HepG2 (cell line): ENCODE results near the gene NHLRC3. TPM values are rescaled to one million over a fixed set of nuclear protein-coding genes. Genes with fewer than 3 reads are reported as not detected.
A peak's percentile ranks its signal among the peaks of the same experiment; 100 is the strongest.

Source experiments
- ATM ChIP-seq: fragments of 450-650 bp; IDR thresholded peaks from 2 replicates; pipeline ENCODE4 v1.7.1; 2017; ENCODE audit warnings: mild to moderate bottlenecking, borderline replicate concordance
- GFI1 ChIP-seq: sonication (generic); formaldehyde crosslinking; IDR thresholded peaks from 2 replicates; pipeline ENCODE4 v1.5.0; 2020; ENCODE audit warnings: missing genetic modification reagents, mild to moderate bottlenecking, borderline replicate concordance
- HNRNPUL1 ChIP-seq: fragments of 200-400 bp; formaldehyde crosslinking; IDR thresholded peaks from 2 replicates; pipeline ENCODE4 v1.6.1; 2017; ENCODE audit warnings: low read depth, mild to moderate bottlenecking, low read length, moderate library complexity
- MAF1 ChIP-seq: sonication (generic); formaldehyde crosslinking; IDR thresholded peaks from 2 replicates; pipeline ENCODE4 v1.5.0; 2020; ENCODE audit warnings: missing genetic modification reagents, borderline replicate concordance
- SAP130 ChIP-seq: IDR thresholded peaks from 2 replicates; pipeline ENCODE4 v1.6.1; 2016; ENCODE audit warnings: low read depth
- ZFP1 ChIP-seq: IDR thresholded peaks from 2 replicates; pipeline ENCODE4 v1.6.1; 2016
- ZNF878 ChIP-seq: sonication (generic); formaldehyde crosslinking; IDR thresholded peaks from 2 replicates; pipeline ENCODE4 v1.8.1; 2023; ENCODE audit warnings: mild to moderate bottlenecking, missing genetic modification reagents, moderate library complexity
- polyA plus RNA-seq, 8 experiments: library from polyadenylated mRNA; depleted of rRNA in 3 of 8; stranded (reverse) in 7 of 8; unstranded in 1 of 8; fragments of >200 nt; fragmentation: Illumina TruSeq in 4 of 8; extraction: Trizol in 4 of 8; gene quantifications; 2 replicates each; pipeline versions ENCODE4 v1.2.1 to v1.2.3, GENCODE V29; 2011 to 2016; ENCODE audit warnings: low read depth in 4 of 8, missing spikeins in 1 of 8, mixed read lengths in 1 of 8; ENCODE audit not compliant: insufficient read depth in 1 of 8
- total RNA-seq, 5 experiments: library from RNA; depleted of rRNA; stranded (reverse); fragments of >200 nt; fragmentation: Illumina TruSeq; extraction: Trizol; gene quantifications; 2 replicates each; pipeline ENCODE4 v1.2.3, GENCODE V29; 2016; ENCODE audit warnings: low read depth in 1 of 5
- TF ChIP-seq, protein P1 (sequence below): sonication (generic); formaldehyde crosslinking; IDR thresholded peaks from 2 replicates; pipeline ENCODE4 v1.5.0; 2020; ENCODE audit warnings: mild to moderate bottlenecking, missing genetic modification reagents
- TF ChIP-seq, protein P2 (sequence below): IDR thresholded peaks from 2 replicates; pipeline ENCODE4 v1.6.1; 2016; ENCODE audit warnings: mild to moderate bottlenecking
- TF ChIP-seq, protein P3 (sequence below), 2 experiments: sonication (generic) in 1 of 2; formaldehyde crosslinking in 1 of 2; IDR thresholded peaks; 2 replicates each; pipeline versions ENCODE4 v1.5.1 to v1.6.1; 2011 to 2020; ENCODE audit warnings: borderline replicate concordance in 1 of 2, low read depth in 1 of 2, low read length in 1 of 2, mild to moderate bottlenecking in 1 of 2, missing genetic modification reagents in 1 of 2, moderate library complexity in 1 of 2
- TF ChIP-seq, protein P4 (sequence below): sonication (generic); formaldehyde crosslinking; IDR thresholded peaks from 2 replicates; pipeline ENCODE4 v1.5.1; 2020; ENCODE audit warnings: missing genetic modification reagents, mild to moderate bottlenecking, borderline replicate concordance
- TF ChIP-seq, protein P5 (sequence below): sonication (generic); formaldehyde crosslinking; IDR thresholded peaks from 2 replicates; pipeline ENCODE4 v1.4.0; 2020; ENCODE audit warnings: mild to moderate bottlenecking, missing genetic modification reagents
- TF ChIP-seq, protein P6 (sequence below): IDR thresholded peaks from 2 replicates; pipeline ENCODE4 v1.6.1; 2018; ENCODE audit warnings: missing genetic modification reagents, mild to moderate bottlenecking, missing compliant biosample characterization

NHLRC3 gene
- total and polyA plus RNA-seq, 2 of the 13 experiments (the other 11 are each of a cell fraction or from before 2014, with no cell fraction given), result 19.9 to 29.8 TPM

DNA sequence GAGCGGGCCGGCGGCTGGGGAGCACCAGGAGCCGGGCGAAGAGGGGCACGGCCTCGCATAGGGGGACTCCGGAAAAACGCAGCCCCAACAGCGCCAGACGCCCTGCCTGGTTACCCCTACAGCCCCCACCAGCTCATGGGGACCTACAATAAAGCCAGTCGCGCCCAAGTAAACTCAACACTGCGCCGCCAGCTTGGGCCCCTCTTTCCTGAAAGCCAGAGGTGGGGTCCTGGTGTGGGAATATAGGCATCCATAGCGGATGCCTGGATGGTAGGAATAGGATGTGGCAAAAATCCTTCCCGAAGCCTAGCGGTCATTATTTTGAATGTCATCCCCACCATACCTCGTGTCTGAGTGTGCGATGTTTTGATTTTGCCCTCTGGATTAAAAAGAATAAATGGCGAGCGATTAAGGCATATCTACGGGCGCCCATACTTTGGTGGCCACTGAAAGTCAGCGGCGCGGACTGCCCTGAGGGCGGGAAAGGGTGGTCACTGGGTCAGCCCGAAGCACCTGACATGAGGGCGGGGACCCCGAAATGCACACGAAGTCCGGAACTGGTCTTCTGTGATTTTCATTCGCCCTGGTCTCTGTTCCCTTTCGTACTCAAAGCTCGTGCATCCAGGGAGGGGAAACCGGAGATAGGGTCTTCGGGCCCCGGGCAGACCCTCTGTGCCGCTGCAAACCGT, at the start of gene NHLRC3, which contains the start of gene PROSER1 (continued):
- TF ChIP-seq, protein P1, sequence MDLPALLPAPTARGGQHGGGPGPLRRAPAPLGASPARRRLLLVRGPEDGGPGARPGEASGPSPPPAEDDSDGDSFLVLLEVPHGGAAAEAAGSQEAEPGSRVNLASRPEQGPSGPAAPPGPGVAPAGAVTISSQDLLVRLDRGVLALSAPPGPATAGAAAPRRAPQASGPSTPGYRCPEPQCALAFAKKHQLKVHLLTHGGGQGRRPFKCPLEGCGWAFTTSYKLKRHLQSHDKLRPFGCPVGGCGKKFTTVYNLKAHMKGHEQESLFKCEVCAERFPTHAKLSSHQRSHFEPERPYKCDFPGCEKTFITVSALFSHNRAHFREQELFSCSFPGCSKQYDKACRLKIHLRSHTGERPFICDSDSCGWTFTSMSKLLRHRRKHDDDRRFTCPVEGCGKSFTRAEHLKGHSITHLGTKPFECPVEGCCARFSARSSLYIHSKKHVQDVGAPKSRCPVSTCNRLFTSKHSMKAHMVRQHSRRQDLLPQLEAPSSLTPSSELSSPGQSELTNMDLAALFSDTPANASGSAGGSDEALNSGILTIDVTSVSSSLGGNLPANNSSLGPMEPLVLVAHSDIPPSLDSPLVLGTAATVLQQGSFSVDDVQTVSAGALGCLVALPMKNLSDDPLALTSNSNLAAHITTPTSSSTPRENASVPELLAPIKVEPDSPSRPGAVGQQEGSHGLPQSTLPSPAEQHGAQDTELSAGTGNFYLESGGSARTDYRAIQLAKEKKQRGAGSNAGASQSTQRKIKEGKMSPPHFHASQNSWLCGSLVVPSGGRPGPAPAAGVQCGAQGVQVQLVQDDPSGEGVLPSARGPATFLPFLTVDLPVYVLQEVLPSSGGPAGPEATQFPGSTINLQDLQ (CRISPR knock-in tag), result 0 out of 2 replicates have a peak, but pooled peaks have one; percentile 16
- TF ChIP-seq ZFP1 (CRISPR knock-in tag) (no peak), GFI1 (CRISPR knock-in tag) (no peak; the same call in 1 of the 2 replicates), MAF1 (peak; percentile 34; the same call in 1 of the 2 replicates), HNRNPUL1 (no peak), ATM (no peak), ZNF878 (CRISPR knock-in tag) (no peak), SAP130 (peak; percentile 77)
- TF ChIP-seq, protein P2, sequence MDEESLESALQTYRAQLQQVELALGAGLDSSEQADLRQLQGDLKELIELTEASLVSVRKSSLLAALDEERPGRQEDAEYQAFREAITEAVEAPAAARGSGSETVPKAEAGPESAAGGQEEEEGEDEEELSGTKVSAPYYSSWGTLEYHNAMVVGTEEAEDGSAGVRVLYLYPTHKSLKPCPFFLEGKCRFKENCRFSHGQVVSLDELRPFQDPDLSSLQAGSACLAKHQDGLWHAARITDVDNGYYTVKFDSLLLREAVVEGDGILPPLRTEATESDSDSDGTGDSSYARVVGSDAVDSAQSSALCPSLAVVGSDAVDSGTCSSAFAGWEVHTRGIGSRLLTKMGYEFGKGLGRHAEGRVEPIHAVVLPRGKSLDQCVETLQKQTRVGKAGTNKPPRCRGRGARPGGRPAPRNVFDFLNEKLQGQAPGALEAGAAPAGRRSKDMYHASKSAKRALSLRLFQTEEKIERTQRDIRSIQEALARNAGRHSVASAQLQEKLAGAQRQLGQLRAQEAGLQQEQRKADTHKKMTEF (CRISPR knock-in tag), result peak; percentile 45; the same call in 1 of the 2 replicates
- TF ChIP-seq, protein P3, sequence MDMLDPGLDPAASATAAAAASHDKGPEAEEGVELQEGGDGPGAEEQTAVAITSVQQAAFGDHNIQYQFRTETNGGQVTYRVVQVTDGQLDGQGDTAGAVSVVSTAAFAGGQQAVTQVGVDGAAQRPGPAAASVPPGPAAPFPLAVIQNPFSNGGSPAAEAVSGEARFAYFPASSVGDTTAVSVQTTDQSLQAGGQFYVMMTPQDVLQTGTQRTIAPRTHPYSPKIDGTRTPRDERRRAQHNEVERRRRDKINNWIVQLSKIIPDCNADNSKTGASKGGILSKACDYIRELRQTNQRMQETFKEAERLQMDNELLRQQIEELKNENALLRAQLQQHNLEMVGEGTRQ (IDR thresholded peaks at IDR 0.05; ENCODE audit: low read depth, low read length), result no peak
- TF ChIP-seq, protein P3 (CRISPR knock-in tag; IDR thresholded peaks at IDR 0.05; ENCODE audit: borderline replicate concordance), result peak; percentile 58; the same call in 1 of the 2 replicates
- TF ChIP-seq, protein P4, sequence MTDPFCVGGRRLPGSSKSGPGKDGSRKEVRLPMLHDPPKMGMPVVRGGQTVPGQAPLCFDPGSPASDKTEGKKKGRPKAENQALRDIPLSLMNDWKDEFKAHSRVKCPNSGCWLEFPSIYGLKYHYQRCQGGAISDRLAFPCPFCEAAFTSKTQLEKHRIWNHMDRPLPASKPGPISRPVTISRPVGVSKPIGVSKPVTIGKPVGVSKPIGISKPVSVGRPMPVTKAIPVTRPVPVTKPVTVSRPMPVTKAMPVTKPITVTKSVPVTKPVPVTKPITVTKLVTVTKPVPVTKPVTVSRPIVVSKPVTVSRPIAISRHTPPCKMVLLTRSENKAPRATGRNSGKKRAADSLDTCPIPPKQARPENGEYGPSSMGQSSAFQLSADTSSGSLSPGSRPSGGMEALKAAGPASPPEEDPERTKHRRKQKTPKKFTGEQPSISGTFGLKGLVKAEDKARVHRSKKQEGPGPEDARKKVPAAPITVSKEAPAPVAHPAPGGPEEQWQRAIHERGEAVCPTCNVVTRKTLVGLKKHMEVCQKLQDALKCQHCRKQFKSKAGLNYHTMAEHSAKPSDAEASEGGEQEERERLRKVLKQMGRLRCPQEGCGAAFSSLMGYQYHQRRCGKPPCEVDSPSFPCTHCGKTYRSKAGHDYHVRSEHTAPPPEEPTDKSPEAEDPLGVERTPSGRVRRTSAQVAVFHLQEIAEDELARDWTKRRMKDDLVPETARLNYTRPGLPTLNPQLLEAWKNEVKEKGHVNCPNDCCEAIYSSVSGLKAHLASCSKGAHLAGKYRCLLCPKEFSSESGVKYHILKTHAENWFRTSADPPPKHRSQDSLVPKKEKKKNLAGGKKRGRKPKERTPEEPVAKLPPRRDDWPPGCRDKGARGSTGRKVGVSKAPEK (CRISPR knock-in tag), result no peak
- TF ChIP-seq, protein P5, sequence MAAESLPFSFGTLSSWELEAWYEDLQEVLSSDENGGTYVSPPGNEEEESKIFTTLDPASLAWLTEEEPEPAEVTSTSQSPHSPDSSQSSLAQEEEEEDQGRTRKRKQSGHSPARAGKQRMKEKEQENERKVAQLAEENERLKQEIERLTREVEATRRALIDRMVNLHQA (CRISPR knock-in tag), result no peak
- TF ChIP-seq, protein P6, sequence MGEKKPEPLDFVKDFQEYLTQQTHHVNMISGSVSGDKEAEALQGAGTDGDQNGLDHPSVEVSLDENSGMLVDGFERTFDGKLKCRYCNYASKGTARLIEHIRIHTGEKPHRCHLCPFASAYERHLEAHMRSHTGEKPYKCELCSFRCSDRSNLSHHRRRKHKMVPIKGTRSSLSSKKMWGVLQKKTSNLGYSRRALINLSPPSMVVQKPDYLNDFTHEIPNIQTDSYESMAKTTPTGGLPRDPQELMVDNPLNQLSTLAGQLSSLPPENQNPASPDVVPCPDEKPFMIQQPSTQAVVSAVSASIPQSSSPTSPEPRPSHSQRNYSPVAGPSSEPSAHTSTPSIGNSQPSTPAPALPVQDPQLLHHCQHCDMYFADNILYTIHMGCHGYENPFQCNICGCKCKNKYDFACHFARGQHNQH (CRISPR knock-in tag), result peak; percentile 63; the same call in 1 of the 2 replicates
